Liver (tissue), 9 donors: ENCODE results near the gene ALK. TPM values are rescaled to one million over a fixed set of nuclear protein-coding genes. Genes with fewer than 3 reads are reported as not detected.

Experiments used
- DNase-seq: peaks from one replicate; pipeline ENCODE4 v3.0.0-alpha.2; 2017; ENCODE audit warnings: low spot score
- H3K27ac ChIP-seq, 2 donors: one replicate each; pipeline ENCODE4 v1.7.0; 2013; ENCODE audit warnings: inconsistent platforms in 2 of 2, low read length in 2 of 2, control low read depth in 1 of 2, low read depth in 1 of 2, mild to moderate bottlenecking in 1 of 2
- H3K27me3 ChIP-seq, 4 donors: one replicate each; pipeline versions ENCODE4 v1.6.1 to v1.7.0; 2013; ENCODE audit warnings: low read length in 3 of 4, inconsistent platforms in 1 of 4, mild to moderate bottlenecking in 1 of 4, moderate library complexity in 1 of 4; ENCODE audit not compliant: control insufficient read depth in 4 of 4, insufficient read depth in 4 of 4
- H3K36me3 ChIP-seq, 4 donors: one replicate each; pipeline versions ENCODE4 v1.6.1 to v1.7.0; 2013; ENCODE audit warnings: low read length in 3 of 4, mild to moderate bottlenecking in 3 of 4, low read depth in 1 of 4, moderate library complexity in 1 of 4; ENCODE audit not compliant: control insufficient read depth in 4 of 4, insufficient read depth in 3 of 4
- H3K4me1 ChIP-seq, 4 donors: one replicate each; pipeline versions ENCODE4 v1.6.1 to v1.7.0; 2013; ENCODE audit warnings: low read length in 3 of 4, mild to moderate bottlenecking in 3 of 4, moderate library complexity in 1 of 4; ENCODE audit not compliant: control insufficient read depth in 4 of 4, insufficient read depth in 4 of 4
- H3K4me3 ChIP-seq, 3 donors: one replicate each; pipeline versions ENCODE4 v1.6.1 to v1.7.0; 2013; ENCODE audit warnings: low read length in 3 of 3, control low read depth in 1 of 3, low read depth in 1 of 3, mild to moderate bottlenecking in 1 of 3
- H3K9ac ChIP-seq, 2 donors: one replicate each; pipeline ENCODE4 v1.7.0; 2013; ENCODE audit warnings: low read length in 2 of 2, mild to moderate bottlenecking in 2 of 2, moderate library complexity in 2 of 2, control low read depth in 1 of 2, low read depth in 1 of 2
- H3K9me3 ChIP-seq, 4 donors: one replicate each; pipeline versions ENCODE4 v1.6.1 to v1.7.0; 2013; ENCODE audit warnings: low read length in 3 of 4; ENCODE audit not compliant: control insufficient read depth in 4 of 4
- ATF3 ChIP-seq: IDR thresholded peaks from 2 replicates; pipeline ENCODE4 v1.6.1; 2016; ENCODE audit warnings: antibody characterized with exemption
- EGR1 ChIP-seq, 2 donors: IDR thresholded peaks; 2 replicates each; pipeline ENCODE4 v1.6.1; 2016 to 2018; ENCODE audit warnings: antibody characterized with exemption in 2 of 2, low read depth in 2 of 2
- FOXA1 ChIP-seq: IDR thresholded peaks from 2 replicates; pipeline ENCODE4 v1.6.1; 2016; ENCODE audit warnings: antibody characterized with exemption
- FOXA2 ChIP-seq: IDR thresholded peaks from 2 replicates; pipeline ENCODE4 v1.6.1; 2016; ENCODE audit warnings: antibody characterized with exemption
- GABPA ChIP-seq, 2 donors: IDR thresholded peaks in 1 of 2; conservative IDR thresholded peaks in 1 of 2; 2 replicates each; pipeline ENCODE4 v1.6.1; 2016; ENCODE audit warnings: antibody characterized with exemption in 2 of 2, mild to moderate bottlenecking in 1 of 2, moderate library complexity in 1 of 2
- HNF4A ChIP-seq, 2 donors: conservative IDR thresholded peaks; 2 replicates each; pipeline ENCODE4 v1.6.1; 2016; ENCODE audit warnings: antibody characterized with exemption in 2 of 2, mild to moderate bottlenecking in 2 of 2
- HNF4G ChIP-seq: IDR thresholded peaks from 2 replicates; pipeline ENCODE4 v1.6.1; 2016; ENCODE audit warnings: antibody characterized with exemption
- JUND ChIP-seq, 2 donors: IDR thresholded peaks; 2 replicates each; pipeline ENCODE4 v1.6.1; 2016; ENCODE audit warnings: antibody characterized with exemption in 2 of 2
- MAX ChIP-seq: IDR thresholded peaks from 2 replicates; pipeline ENCODE4 v1.6.1; 2016; ENCODE audit warnings: antibody characterized with exemption
- NR2F2 ChIP-seq: IDR thresholded peaks from 2 replicates; pipeline ENCODE4 v1.6.1; 2016; ENCODE audit warnings: antibody characterized with exemption
- RAD21 ChIP-seq, 2 donors: IDR thresholded peaks; 2 replicates each; pipeline ENCODE4 v1.6.1; 2016; ENCODE audit warnings: antibody characterized with exemption in 2 of 2, mild to moderate bottlenecking in 2 of 2
- REST ChIP-seq: IDR thresholded peaks from 2 replicates; pipeline ENCODE4 v1.6.1; 2016; ENCODE audit warnings: antibody characterized with exemption, mild to moderate bottlenecking
- YY1 ChIP-seq: IDR thresholded peaks from 2 replicates; pipeline ENCODE4 v1.6.1; 2016; ENCODE audit warnings: antibody characterized with exemption, mild to moderate bottlenecking
- ZBTB33 ChIP-seq: IDR thresholded peaks from 2 replicates; pipeline ENCODE4 v1.6.1; 2016; ENCODE audit warnings: antibody characterized with exemption
- WGBS: extraction: QIAGEN DNeasy Blood & Tissue Kit; methylation state at CpG from one replicate; pipeline ENCODE4 v1.1.7; 2013; 5-methylcytosine and 5-hydroxymethylcytosine counted together
- polyA plus RNA-seq, 2 donors: library from polyadenylated mRNA; stranded (reverse) in 1 of 2; unstranded in 1 of 2; fragments of 200-250 nt in 1 of 2; fragments of >200 nt in 1 of 2; fragmentation: Nextera tagmentation in 1 of 2; extraction: Ambion mirVana in 1 of 2; gene quantifications; one replicate each; pipeline versions ENCODE4 v1.2.1 to v1.2.3, GENCODE V29; 2013 to 2015
- total RNA-seq, 2 donors: library from RNA; depleted of rRNA; stranded (reverse); fragments of >200 nt; gene quantifications; one replicate each; pipeline ENCODE4 v1.2.3, GENCODE V29; 2014
- donor health status: healthy.
- donor health status: healthy.
- donor health status: healthy.
- donor health status: healthy.
- donor health status: healthy.

ALK gene
- total and polyA plus RNA-seq, 4 donors = under 0.01 TPM; not detected in 3

- H3K27me3 ChIP-seq = no peaks in the 10 kb centered on the region
- no peak overlapping the region for H3K27ac ChIP-seq
- WGBS = 81% methylated on average over 2 of the region's 2 CpGs
- peaks cover 0 to 2% (median 0%) of the 10 kb centered on the region in 4 donors for H3K9me3 ChIP-seq
- H3K36me3 ChIP-seq = no peaks in the 10 kb centered on the region
- no peak overlapping the region for H3K4me3 ChIP-seq
- no peak for TF ChIP-seq NR2F2
- H3K4me1 ChIP-seq = no peaks in the 10 kb centered on the region
- DNase-seq = no peak
- no peak overlapping the region for H3K9ac ChIP-seq
Measured at GRCh38 chr2:29688429-29688828, 233.0 kb downstream of the ALK start.

- Histone ChIP-seq H3K9ac (no peak overlapping the region), H3K27ac (no peak overlapping the region), H3K27me3 (no peaks in the 10 kb centered on the region), H3K4me1 (no peaks in the 10 kb centered on the region), H3K4me3 (no peak overlapping the region), H3K9me3 (peaks cover 0 to under 1% (median 0%) of the 10 kb centered on the region in 4 donors), H3K36me3 (no peaks in the 10 kb centered on the region)
- WGBS = 84% methylated on average over 2 of the region's 2 CpGs
- no peak for DNase-seq
- no peak for TF ChIP-seq RAD21 (IDR thresholded peaks at IDR 0.05)
- TF ChIP-seq REST = no peak
- TF ChIP-seq ATF3 = no peak
- no peak for TF ChIP-seq FOXA2
- no peak for TF ChIP-seq GABPA (IDR thresholded peaks at IDR 0.05 in 1 of 2, conservative IDR thresholded peaks at IDR 0.05 in 1 of 2)
- no peak for TF ChIP-seq HNF4A (conservative IDR thresholded peaks at IDR 0.05)
- no peak for TF ChIP-seq YY1
- no peak for TF ChIP-seq EGR1 (IDR thresholded peaks at IDR 0.05; ENCODE audit: low read depth in 2 of 2)
- no peak for TF ChIP-seq FOXA1
- TF ChIP-seq NR2F2 = no peak
- TF ChIP-seq MAX = no peak
- no peak for TF ChIP-seq JUND (IDR thresholded peaks at IDR 0.05)
Measured at GRCh38 chr2:29687121-29687520, 234.3 kb downstream of the ALK start.

GRCh38 chr2:29676886-29677453, 244.4 kb downstream of the ALK start:
- no peak for DNase-seq
- Histone ChIP-seq H3K9me3 (no peaks in the 10 kb centered on the region), H3K4me1 (no peaks in the 10 kb centered on the region), H3K27me3 (no peaks in the 10 kb centered on the region), H3K36me3 (no peaks in the 10 kb centered on the region), H3K9ac (no peak overlapping the region), H3K27ac (no peak overlapping the region), H3K4me3 (no peak overlapping the region)
- TF ChIP-seq REST = no peak
- no peak for TF ChIP-seq EGR1 (IDR thresholded peaks at IDR 0.05; ENCODE audit: low read depth in 2 of 2)
- no peak for TF ChIP-seq FOXA1
- TF ChIP-seq HNF4G = no peak
- TF ChIP-seq ZBTB33 = no peak
